Measurements from ENCODE around the gene C2orf72. TPM values are rescaled to one million over a fixed set of nuclear protein-coding genes. Genes with fewer than 3 reads are reported as not detected.
"Not testable (repeated sequence)": the region's sequence is repeated elsewhere in the genome, so short reads cannot be mapped to it uniquely, and the experiment has no call there.

C2orf72 gene
- total RNA-seq, 2 experiments from 2014 or later = not detected

- Mint-ChIP-seq H3K27me3 (ENCODE audit: low read depth) (no peaks in the 10 kb centered on the region), H3K4me3 (no peak overlapping the region), H3K9me3 (no peaks in the 10 kb centered on the region), H3K4me1 (ENCODE audit: low read depth) (peaks cover 3% of the 10 kb centered on the region), H3K36me3 (ENCODE audit: low read depth) (peaks cover 41% of the 10 kb centered on the region), H3K27ac (no peak overlapping the region)
- intact Hi-C loops (cut with micrococcal nuclease) = no loop called here
- CTCF ChIA-PET = no interaction called here
- DNase-seq = no peak
Measured at GRCh38 chr2:231065966-231066365, 28.6 kb downstream of the C2orf72 start.

DNA sequence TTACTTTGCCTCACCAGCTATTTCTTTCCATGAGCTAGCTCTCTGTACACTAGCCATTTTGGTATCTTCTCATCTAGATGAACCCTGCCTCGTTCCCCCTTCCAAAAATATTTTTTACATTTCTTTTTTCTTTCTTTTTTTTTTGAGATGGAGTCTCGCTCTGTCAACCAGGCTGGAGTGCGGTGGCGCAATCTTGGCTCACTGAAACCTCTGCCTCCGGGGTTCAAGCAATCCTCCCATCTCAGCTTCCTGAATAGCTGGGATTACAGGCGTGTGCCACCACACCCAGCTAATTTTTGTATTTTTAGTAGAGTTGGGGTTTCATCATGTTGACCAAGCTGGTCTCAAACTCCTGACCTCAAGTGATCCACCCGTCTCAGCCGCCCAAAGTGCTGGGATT, 30.2 kb downstream of the C2orf72 start:
- not testable (repeated sequence) for H3K27me3 Mint-ChIP-seq (ENCODE audit: low read depth)
- H3K36me3 Mint-ChIP-seq (ENCODE audit: low read depth) = peaks cover 39% of the 10 kb centered on the region

GRCh38 chr2:231068525-231069222, 31.4 kb downstream of the C2orf72 start:
- no peak overlapping the region for H3K4me3 Mint-ChIP-seq
- H3K36me3 Mint-ChIP-seq (ENCODE audit: low read depth) = peaks cover 34% of the 10 kb centered on the region
- CTCF ChIA-PET = interaction anchor here (0.6 to 2.5 kb wide), 3 partner anchors 11 to 16 kb away, joined by 4 to 8 read pairs (median 6); no protein-coding TSS in a partner anchor
- peaks cover 3% of the 10 kb centered on the region for H3K4me1 Mint-ChIP-seq (ENCODE audit: low read depth)
- no peak for DNase-seq
- no peaks in the 10 kb centered on the region for H3K27me3 Mint-ChIP-seq (ENCODE audit: low read depth)
- H3K27ac Mint-ChIP-seq = no peak overlapping the region
- intact Hi-C loops (cut with micrococcal nuclease) = no loop called here
- no peaks in the 10 kb centered on the region for H3K9me3 Mint-ChIP-seq

More for the DNA sequence above, 30.2 kb downstream of the C2orf72 start:
- intact Hi-C loops (cut with micrococcal nuclease); H3K9me3 Mint-ChIP-seq; H3K27ac Mint-ChIP-seq; H3K4me1 Mint-ChIP-seq (ENCODE audit: low read depth); H3K4me3 Mint-ChIP-seq; DNase-seq: not testable (repeated sequence)
- CTCF ChIA-PET = interaction anchor here (0.7 to 1.6 kb wide), 3 partner anchors 9 to 282 kb away, joined by 3 to 6 read pairs (median 3); no protein-coding TSS in a partner anchor

GRCh38 chr2:231069379-231070054, 32.2 kb downstream of the C2orf72 start:
- Mint-ChIP-seq H3K27me3 (ENCODE audit: low read depth) (no peaks in the 10 kb centered on the region), H3K4me1 (ENCODE audit: low read depth) (peaks cover 3% of the 10 kb centered on the region), H3K27ac (no peak overlapping the region), H3K36me3 (ENCODE audit: low read depth) (peaks cover 36% of the 10 kb centered on the region), H3K9me3 (no peaks in the 10 kb centered on the region), H3K4me3 (no peak overlapping the region)
- DNase-seq = no peak
- CTCF ChIA-PET = interaction anchor here (0.6 to 2.5 kb wide), 3 partner anchors 8 to 17 kb away, joined by 3 to 8 read pairs (median 4); no protein-coding TSS in a partner anchor
- intact Hi-C loops (cut with micrococcal nuclease) = no loop called here

DNA sequence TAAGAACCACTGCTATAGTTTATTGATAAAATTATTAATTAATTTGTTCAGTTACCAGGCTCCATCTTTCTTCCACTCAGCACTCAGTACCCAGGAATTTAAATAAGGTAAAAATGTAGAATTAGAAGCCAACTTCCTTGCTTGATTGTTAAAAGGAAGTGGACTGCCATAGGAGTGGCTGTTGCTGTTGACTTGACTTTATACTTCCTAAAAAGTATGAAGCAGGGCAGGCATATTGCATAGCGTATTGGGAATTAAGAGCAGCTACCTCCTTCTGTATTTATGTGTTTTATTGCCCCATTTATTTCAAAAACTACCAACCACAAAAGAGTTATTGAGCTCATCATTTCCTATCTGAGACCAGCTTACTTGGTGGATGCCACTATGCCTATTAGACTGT, 47.2 kb downstream of the C2orf72 start:
- Mint-ChIP-seq H3K27me3 (ENCODE audit: low read depth) (no peaks in the 10 kb centered on the region), H3K4me3 (no peak overlapping the region), H3K9me3 (no peaks in the 10 kb centered on the region), H3K36me3 (ENCODE audit: low read depth) (peaks cover 38% of the 10 kb centered on the region), H3K27ac (no peak overlapping the region), H3K4me1 (ENCODE audit: low read depth) (no peaks in the 10 kb centered on the region)
- DNase-seq = no peak
- CTCF ChIA-PET = no interaction called here
- intact Hi-C loops (cut with micrococcal nuclease) = no loop called here

GRCh38 chr2:231088754-231089153, 51.4 kb downstream of the C2orf72 start:
- Mint-ChIP-seq H3K4me1 (ENCODE audit: low read depth) (no peaks in the 10 kb centered on the region), H3K36me3 (ENCODE audit: low read depth) (peaks cover 49% of the 10 kb centered on the region), H3K4me3 (no peak overlapping the region), H3K27me3 (ENCODE audit: low read depth) (no peaks in the 10 kb centered on the region), H3K9me3 (peaks cover 3% of the 10 kb centered on the region), H3K27ac (no peak overlapping the region)
- DNase-seq = no peak
- intact Hi-C loops (cut with micrococcal nuclease) = no loop called here
- CTCF ChIA-PET = interaction anchor here (1.1 to 1.2 kb wide), 2 partner anchors 36 to 45 kb away, joined by 3 read pairs; no protein-coding TSS in a partner anchor

DNA sequence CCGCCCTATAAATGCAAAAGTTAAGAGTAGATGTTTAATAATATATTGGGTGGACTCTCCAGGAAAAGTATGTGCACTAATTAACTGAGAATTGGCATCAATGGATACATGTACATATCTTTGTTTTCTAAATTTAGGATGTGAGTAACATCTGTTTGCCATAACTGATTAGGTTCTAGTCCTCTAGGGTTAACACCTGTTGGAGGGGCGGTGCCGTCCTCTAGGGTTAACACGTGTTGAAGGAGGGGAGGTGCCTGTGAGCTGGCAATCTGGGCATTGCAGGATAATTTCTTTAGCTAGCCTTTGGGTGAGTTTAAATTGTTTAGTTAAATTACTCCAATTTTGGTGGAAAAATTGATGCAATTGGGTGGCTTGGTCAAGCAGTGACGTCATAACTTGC, 56.6 kb downstream of the C2orf72 start:
- intact Hi-C loops (cut with micrococcal nuclease) = no loop called here
- DNase-seq = no peak
- Mint-ChIP-seq H3K4me1 (ENCODE audit: low read depth) (no peaks in the 10 kb centered on the region), H3K27ac (no peak overlapping the region), H3K36me3 (ENCODE audit: low read depth) (peaks cover 82% of the 10 kb centered on the region), H3K27me3 (ENCODE audit: low read depth) (no peaks in the 10 kb centered on the region), H3K4me3 (no peak overlapping the region), H3K9me3 (peaks cover 18% of the 10 kb centered on the region)
- CTCF ChIA-PET = no interaction called here

DNA sequence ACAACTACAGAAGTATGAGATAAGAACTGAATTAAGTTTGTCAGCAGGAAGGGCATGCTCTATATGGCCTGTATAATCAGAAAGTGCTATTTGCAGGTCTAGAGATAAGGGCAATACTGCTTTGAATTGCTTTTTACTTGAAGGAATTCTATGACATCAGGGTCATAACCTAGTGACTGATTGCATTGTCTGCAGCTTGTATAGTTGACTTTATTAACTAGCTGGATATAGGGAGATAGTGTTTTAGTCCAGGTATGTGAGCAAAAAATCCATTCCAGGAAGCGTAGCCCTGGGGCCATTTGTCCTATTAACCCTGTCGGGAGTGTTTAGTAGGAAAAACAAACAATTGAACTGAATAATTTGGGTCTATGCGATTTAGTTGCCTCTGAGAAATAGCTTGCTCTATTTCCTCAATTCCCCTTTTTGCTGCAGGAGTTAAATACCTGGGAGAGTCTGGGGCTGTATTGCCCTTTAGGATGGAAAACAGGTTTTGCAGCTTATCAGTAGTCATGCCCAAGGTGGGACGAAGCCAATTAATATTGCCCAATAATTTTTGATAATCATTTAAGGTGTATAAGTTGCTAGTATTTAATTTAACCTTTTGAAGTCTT, 57.5 kb downstream of the C2orf72 start:
- CTCF ChIA-PET = interaction anchor here (0.6 to 1.7 kb wide), 4 partner anchors 13 to 318 kb away, joined by 3 to 4 read pairs (median 4); partner anchors contain the start of gene HTR2B
- Mint-ChIP-seq H3K36me3 (ENCODE audit: low read depth) (peaks cover 85% of the 10 kb centered on the region), H3K27ac (no peak overlapping the region), H3K27me3 (ENCODE audit: low read depth) (no peaks in the 10 kb centered on the region), H3K4me3 (no peak overlapping the region), H3K4me1 (ENCODE audit: low read depth) (no peaks in the 10 kb centered on the region), H3K9me3 (peaks cover 26% of the 10 kb centered on the region)
- intact Hi-C loops (cut with micrococcal nuclease) = no loop called here
- DNase-seq = no peak

Other genes starting within 250 kb of the C2orf72 start
- gene ITM2C, start 172.6 kb upstream of the C2orf72 start, total RNA-seq = 10 to 100 TPM; 13.0 to 13.6 TPM
- gene GPR55, start 112.3 kb upstream of the C2orf72 start, total RNA-seq = under 1 TPM; 0.35 to 0.43 TPM
- gene SPATA3, start 41.4 kb upstream of the C2orf72 start, total RNA-seq = not detected
- 100 to 1,000 TPM; 106 TPM for gene PSMD1, start 19.3 kb downstream of the C2orf72 start, total RNA-seq
- not detected for gene HTR2B, start 87.5 kb downstream of the C2orf72 start, total RNA-seq
- gene ARMC9, start 161.1 kb downstream of the C2orf72 start, total RNA-seq = 1 to 10 TPM; 1.0 to 1.4 TPM

Data from activated naive CD4-positive, alpha-beta T cell treated with anti-CD3 and anti-CD28 coated beads for 36 hours (primary cell).